ENCODE measurements around the gene ARPC1A. TPM values are rescaled to one million over a fixed set of nuclear protein-coding genes. Genes with fewer than 3 reads are reported as not detected.
"Not testable (repeated sequence)": the region's sequence is repeated elsewhere in the genome, so short reads cannot be mapped to it uniquely, and the experiment has no call there.

ARPC1A gene
- total RNA-seq, 4 donors from 2014 or later, result 37.0 to 58.8 (median 44.1) TPM

DNA sequence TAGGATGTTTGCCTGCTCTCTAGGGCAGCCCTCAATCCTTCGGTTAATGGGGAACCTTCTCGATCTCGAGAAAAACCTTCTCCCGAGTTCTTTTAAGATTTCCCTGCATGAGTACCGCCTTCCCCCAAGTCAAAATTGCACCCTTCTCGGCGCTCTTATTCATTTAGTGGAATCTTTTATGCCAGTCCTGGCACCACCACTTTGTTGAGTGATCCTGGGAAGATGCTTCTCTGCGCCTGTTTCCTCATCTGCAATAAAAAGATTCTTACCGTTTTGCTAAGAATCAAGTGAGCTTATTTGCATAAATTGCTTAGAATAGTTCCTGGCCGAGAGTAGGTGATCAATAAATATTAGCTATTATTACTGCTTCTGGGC lies 697 bp downstream of the ARPC1A start:
- H3K4me3 ChIP-seq, result peak overlapping the region; percentile 97 to 99 (median 98)
- in situ Hi-C loops (cut with MboI; ENCODE audit: low sequenced_read_pairs in 4 of 4), result no loop called here
- H3K27ac ChIP-seq, result peak overlapping the region; percentile 88 to 95 (median 94)
- TF ChIP-seq, protein P1, sequence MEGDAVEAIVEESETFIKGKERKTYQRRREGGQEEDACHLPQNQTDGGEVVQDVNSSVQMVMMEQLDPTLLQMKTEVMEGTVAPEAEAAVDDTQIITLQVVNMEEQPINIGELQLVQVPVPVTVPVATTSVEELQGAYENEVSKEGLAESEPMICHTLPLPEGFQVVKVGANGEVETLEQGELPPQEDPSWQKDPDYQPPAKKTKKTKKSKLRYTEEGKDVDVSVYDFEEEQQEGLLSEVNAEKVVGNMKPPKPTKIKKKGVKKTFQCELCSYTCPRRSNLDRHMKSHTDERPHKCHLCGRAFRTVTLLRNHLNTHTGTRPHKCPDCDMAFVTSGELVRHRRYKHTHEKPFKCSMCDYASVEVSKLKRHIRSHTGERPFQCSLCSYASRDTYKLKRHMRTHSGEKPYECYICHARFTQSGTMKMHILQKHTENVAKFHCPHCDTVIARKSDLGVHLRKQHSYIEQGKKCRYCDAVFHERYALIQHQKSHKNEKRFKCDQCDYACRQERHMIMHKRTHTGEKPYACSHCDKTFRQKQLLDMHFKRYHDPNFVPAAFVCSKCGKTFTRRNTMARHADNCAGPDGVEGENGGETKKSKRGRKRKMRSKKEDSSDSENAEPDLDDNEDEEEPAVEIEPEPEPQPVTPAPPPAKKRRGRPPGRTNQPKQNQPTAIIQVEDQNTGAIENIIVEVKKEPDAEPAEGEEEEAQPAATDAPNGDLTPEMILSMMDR (IDR thresholded peaks at IDR 0.05 in 4 of 5, conservative IDR thresholded peaks at IDR 0.05 in 1 of 5), result no peak
- no peak for TF ChIP-seq POLR2A (IDR thresholded peaks at IDR 0.05)
- ATAC-seq, result no peak
- DNase-seq, result no peak
- intact Hi-C loops (cut with DNase I; ENCODE audit: low total_unique reads), result loop anchor here (5.0 to 10.0 kb wide), 4 partner anchors 81 to 402 kb away; partner anchors contain the start of genes BUD31, PDAP1, SMURF1 and ZKSCAN5
- no peaks in the 10 kb centered on the region for H3K36me3 ChIP-seq
- H3K4me1 ChIP-seq, result peaks cover 54 to 57% of the 10 kb centered on the region in 2 donors
- H3K27me3 ChIP-seq, result no peaks in the 10 kb centered on the region
- no peaks in the 10 kb centered on the region for H3K9me3 ChIP-seq

DNA sequence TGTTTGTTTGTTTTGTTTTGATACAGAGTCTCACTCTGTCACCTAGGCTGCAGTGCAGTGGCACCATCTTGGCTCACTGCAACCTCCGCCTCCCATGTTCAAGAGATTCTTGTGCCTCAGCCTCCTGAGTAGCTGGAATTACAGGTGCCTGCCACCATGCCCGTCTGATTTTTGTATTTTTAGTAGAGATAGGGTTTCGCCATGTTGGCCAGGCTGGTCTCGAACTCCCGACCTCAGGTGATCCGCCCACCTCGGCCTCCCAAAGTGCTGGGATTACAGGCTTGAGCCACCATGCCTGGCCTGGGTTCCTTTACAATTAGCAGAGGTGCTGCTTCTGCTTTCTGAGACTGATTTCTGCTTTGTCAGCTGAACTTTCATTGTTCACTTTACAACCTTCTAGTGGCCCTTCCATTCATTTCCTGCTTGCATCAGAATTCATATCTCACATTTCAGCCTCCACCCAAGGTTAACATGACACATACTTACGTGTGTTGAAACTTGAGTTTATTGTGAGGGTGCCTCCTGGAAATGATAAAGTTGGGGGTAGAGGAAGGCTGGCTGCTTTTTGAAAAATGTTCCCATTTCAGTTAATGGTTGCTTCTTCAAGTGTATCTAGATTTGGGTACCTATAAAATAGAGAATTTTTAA lies 4.7 kb downstream of the ARPC1A start:
- H3K9me3 ChIP-seq; intact Hi-C loops (cut with DNase I; ENCODE audit: low total_unique reads); DNase-seq; H3K4me3 ChIP-seq; in situ Hi-C loops (cut with MboI; ENCODE audit: low sequenced_read_pairs in 4 of 4); H3K27me3 ChIP-seq: not testable (repeated sequence)
- H3K36me3 ChIP-seq, result peaks cover 0 to 25% of the 10 kb centered on the region in 2 donors
- peaks cover 47% of the 10 kb centered on the region in 2 donors for H3K4me1 ChIP-seq
- peak in 1 of 2 donors; percentile 56 for ATAC-seq
- peak overlapping the region; percentile 16 to 60 (median 47) for H3K27ac ChIP-seq

DNA sequence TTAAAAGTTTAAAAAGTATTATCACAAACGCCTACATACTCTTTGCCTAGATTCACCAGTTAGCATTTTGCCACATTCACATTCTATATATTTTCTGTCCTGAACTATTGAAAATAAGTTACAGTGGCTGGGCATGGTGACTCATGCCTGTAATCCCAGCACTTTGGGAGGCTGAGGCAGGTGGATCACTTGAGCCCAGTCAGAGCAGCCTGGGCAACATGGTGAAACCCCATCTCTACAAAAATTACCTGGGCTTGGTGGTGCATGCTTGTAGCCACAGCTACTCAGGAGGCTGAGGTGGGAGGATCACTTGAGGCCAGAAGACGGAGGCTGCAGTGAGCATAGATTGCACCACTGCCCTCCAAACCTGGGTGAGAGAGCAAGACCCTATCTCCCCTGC lies 5.3 kb downstream of the ARPC1A start:
- no peak overlapping the region for H3K4me3 ChIP-seq
- ATAC-seq (no peak), DNase-seq (no peak)
- no peak for TF ChIP-seq POLR2A (IDR thresholded peaks at IDR 0.05)
- TF ChIP-seq, protein P1 (IDR thresholded peaks at IDR 0.05 in 4 of 5, conservative IDR thresholded peaks at IDR 0.05 in 1 of 5), result no peak
- no peaks in the 10 kb centered on the region for H3K27me3 ChIP-seq
- peaks cover 47% of the 10 kb centered on the region in 2 donors for H3K4me1 ChIP-seq
- intact Hi-C loops (cut with DNase I; ENCODE audit: low total_unique reads) (no loop called here), in situ Hi-C loops (cut with MboI; ENCODE audit: low sequenced_read_pairs in 4 of 4) (no loop called here)
- peak overlapping the region; percentile 16 to 60 (median 47) for H3K27ac ChIP-seq
- no peaks in the 10 kb centered on the region for H3K9me3 ChIP-seq
- H3K36me3 ChIP-seq, result peaks cover 0 to 30% of the 10 kb centered on the region in 2 donors

DNA sequence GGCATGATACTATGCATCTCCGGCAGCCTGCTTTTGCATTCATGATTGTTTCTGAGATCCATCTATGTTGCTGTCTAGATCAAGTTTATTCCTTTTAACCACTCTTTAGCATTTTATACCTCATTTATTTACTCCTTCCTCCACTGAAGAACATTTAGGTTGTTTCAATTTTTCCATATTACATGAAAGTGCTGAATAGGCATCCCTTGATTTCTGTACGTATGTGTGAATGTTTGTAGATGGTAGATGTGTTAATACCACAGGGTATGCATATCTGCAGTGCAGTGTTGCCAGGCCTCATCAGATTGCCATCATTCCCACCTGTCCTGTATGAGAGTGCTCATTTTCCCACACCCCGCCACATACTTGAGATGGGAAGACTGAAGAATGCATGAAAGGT lies 13.9 kb downstream of the ARPC1A start:
- Histone ChIP-seq H3K27ac (no peak overlapping the region), H3K4me1 (no peaks in the 10 kb centered on the region), H3K27me3 (no peaks in the 10 kb centered on the region), H3K4me3 (no peak overlapping the region), H3K9me3 (no peaks in the 10 kb centered on the region), H3K36me3 (peaks cover 0 to 93% of the 10 kb centered on the region in 2 donors)
- ATAC-seq (no peak), DNase-seq (no peak)
- intact Hi-C loops (cut with DNase I; ENCODE audit: low total_unique reads) (no loop called here), in situ Hi-C loops (cut with MboI; ENCODE audit: low sequenced_read_pairs in 4 of 4) (no loop called here)
- TF ChIP-seq, protein P1 (IDR thresholded peaks at IDR 0.05 in 4 of 5, conservative IDR thresholded peaks at IDR 0.05 in 1 of 5), result no peak
- no peak for TF ChIP-seq POLR2A (IDR thresholded peaks at IDR 0.05)

DNA sequence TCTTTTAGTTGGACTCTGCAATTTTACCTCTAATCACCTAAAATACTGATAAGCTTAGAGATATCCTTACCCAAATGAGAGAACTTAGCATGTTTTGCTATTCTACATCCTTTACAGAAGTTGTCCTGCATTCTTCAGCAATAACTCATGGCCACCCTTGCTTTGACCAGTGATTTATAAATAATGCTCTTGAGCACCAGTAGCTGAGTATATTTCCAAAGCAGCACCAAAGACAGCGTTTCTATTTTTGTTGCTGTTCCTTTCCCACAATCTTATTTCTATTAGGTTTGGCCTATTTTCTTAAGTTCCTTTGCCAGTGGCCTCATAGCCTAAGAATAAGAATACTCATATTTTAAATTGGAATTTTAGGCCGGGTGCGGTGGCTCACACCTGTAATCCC lies 15.0 kb downstream of the ARPC1A start:
- H3K36me3 ChIP-seq, result peaks cover 0 to 92% of the 10 kb centered on the region in 2 donors
- ATAC-seq, result no peak

More for the DNA sequence above, 15.0 kb downstream of the ARPC1A start:
- Histone ChIP-seq H3K27ac (peak overlapping the region in 2 of 4 donors; percentile 12 to 17), H3K4me1 (no peaks in the 10 kb centered on the region), H3K9me3 (no peaks in the 10 kb centered on the region), H3K27me3 (no peaks in the 10 kb centered on the region), H3K4me3 (no peak overlapping the region)
- in situ Hi-C loops (cut with MboI; ENCODE audit: low sequenced_read_pairs in 4 of 4) (no loop called here), intact Hi-C loops (cut with DNase I; ENCODE audit: low total_unique reads) (no loop called here)
- no peak for DNase-seq
- TF ChIP-seq POLR2A (IDR thresholded peaks at IDR 0.05), result no peak

Data from gastrocnemius medialis (tissue), 4 donors.